GM11168 (cell line): Measurements from ENCODE around the gene MYH11.

Experiments used
- in situ Hi-C: fragments of 300-500 bp; cut with MboI; formaldehyde crosslinking; loops from one replicate; pipeline ENCODE4 v1.12.0; 2022; ENCODE audit warnings: low sequenced_read_pairs; ENCODE audit not compliant: unreplicated experiment

The MYH11 gene

DNA sequence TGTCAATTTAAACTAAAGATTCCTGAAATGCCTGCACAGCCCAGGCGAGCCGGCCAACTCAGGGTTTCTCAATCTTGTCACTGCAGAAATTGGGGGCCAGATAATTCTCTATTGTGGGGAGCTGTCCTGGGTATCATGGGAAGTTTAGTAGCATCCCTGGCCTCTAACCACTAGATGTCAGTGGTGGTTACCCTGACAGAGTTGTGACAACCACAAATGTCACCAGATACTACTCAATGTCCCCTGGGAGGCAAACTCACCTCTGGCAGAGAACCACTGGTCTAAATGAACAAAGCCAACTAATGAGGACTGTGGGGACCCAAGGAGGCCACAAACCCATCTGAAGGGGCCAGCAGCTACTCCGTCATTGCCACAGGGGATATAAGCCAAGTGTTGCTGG lies 90.9 kb downstream of the MYH11 start:
- in situ Hi-C loops, result no loop called here

GRCh38 chr16:15765116-15765515 lies 91.7 kb downstream of the MYH11 start:
- in situ Hi-C loops, result no loop called here

GRCh38 chr16:15764112-15764511 lies 92.7 kb downstream of the MYH11 start:
- in situ Hi-C loops, result no loop called here

- in situ Hi-C loops, result no loop called here
Observed at GRCh38 chr16:15760129-15760528, 96.7 kb downstream of the MYH11 start.

GRCh38 chr16:15759070-15759469 lies 97.8 kb downstream of the MYH11 start:
- in situ Hi-C loops, result no loop called here

- in situ Hi-C loops, result no loop called here
Observed at GRCh38 chr16:15757630-15758251, 99.1 kb downstream of the MYH11 start.

DNA sequence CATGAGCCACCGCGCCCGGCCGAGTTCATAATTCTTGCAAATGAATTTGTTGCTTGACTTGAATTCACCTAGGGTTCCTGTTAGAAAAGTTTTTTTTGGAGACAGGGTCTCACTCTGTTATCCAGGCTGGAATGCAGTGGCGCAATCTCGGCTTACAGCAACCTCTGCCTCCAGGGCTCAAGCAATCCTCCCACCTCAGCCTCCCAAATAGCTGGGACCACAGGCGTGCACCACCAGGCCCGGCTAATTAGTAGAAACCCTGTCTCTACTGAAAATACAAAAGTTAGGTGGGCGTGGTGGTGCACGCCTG lies 99.8 kb downstream of the MYH11 start:
- in situ Hi-C loops, result no loop called here

DNA sequence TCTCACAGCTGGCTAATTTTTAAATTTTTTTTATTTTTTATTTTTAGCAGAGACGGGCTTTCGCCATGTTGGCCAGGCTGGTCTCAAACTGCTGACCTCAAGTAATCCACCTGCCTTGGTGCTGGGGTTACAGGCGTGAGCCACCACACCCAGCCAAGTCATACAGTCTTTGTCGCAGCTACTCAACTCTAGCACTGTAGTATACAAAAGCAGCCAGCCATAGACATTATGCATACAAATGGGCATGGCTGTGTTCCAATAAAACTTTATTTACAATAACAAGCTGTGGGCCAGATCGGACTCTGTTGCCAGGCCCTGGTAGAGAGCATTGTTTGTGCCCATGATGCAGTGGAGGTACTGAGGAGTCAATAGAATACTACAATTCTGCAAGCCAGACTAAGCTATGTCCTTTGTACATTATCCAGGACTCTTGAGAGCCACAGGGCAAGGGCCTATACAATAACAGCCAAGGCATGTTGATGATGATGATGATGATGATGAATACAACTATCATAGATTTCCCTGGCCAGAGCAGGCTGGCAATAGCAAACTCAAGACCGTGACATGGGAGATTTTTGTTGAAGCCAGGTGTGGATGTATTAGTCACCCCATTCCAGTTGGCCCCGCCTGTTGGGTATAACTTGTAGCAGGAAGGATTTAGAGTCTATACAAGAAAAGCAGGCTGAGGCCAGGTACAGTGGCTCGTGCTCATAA lies 101.8 kb downstream of the MYH11 start:
- in situ Hi-C loops, result no loop called here

- in situ Hi-C loops, result no loop called here
Observed at GRCh38 chr16:15752717-15753488, 103.9 kb downstream of the MYH11 start.

DNA sequence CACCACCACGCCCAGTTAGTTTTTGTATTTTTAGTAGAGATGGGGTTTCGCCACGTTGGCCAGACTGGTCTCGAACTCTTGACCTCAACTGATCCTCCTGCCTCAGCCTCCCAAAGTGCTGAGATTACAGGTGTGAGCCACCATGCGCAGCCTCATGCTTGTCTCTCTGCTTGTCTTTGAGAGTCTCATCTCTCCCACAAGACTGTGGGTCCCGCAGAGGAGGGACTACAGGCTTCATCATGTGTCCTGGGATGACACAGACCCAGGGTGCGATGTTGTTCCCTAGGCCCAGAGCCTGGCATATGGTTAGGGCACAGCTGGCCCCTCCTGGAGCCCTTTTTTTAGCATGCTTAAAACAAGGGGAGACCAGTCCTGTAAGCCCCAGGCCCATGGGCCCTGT lies 104.9 kb downstream of the MYH11 start:
- in situ Hi-C loops, result no loop called here

DNA sequence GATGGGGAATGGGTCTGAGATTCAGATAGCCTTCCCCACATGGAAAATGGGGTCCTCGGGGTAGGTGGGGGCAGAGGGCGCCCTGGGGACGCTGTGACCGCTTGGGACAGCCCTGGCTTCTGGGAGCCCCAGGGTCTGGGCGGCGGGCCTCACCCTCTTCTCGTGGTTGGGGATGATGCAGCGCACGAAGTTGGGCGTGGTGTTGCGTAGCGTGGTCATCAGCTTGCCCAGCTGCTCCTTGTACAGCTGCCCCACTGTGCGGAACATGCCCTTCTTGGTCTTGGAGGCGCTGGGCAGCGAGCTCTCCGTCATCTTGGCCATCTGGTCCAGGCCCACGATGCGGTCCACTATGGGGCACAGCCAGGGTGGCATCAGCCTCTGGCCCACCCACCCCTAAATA lies 106.8 kb downstream of the MYH11 start:
- in situ Hi-C loops, result no loop called here

DNA sequence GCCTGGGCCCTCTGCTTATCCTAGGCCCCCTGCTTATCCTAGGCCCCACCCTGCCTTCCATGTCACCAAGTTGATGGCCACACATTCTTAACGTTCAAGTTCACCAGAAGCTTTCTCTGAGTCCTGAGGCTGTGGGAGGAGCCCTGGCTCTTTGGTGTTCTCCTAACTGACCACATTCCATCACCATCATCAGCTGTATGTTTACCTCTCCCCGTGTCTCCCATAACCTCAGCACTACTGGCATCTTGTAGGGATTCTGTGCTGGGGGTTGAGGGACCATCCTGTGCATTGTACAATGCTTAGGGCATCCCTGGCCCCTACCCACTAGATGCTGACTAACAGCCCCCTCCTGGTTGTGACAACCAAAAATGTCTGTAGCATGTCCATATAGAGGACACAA lies 107.5 kb downstream of the MYH11 start:
- in situ Hi-C loops, result no loop called here

GRCh38 chr16:15748654-15749053 lies 108.2 kb downstream of the MYH11 start:
- in situ Hi-C loops, result no loop called here

GRCh38 chr16:15747937-15748336 lies 108.9 kb downstream of the MYH11 start:
- in situ Hi-C loops, result no loop called here

DNA sequence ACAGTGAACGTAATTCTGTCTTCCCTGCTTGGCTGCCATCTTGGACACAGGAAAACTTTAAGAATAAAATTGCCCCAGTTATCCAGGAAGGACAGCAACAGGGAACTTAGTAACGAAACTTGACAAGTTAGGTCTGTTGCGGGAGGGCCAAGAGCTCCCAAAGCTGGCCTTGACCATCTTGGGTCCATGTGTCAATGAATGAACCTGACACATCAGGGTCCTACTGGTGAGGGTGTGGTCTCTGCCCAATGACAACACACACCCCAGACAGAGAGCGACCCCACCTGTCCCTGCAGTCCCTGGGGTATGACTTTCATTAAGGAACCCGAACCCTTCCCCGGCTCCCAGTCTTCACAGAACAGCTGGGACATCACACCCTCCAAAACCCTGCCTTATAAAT lies 110.5 kb downstream of the MYH11 start:
- in situ Hi-C loops, result no loop called here

- in situ Hi-C loops, result no loop called here
Observed at GRCh38 chr16:15743657-15744056, 113.2 kb downstream of the MYH11 start.

GRCh38 chr16:15742716-15743115 lies 114.1 kb downstream of the MYH11 start:
- in situ Hi-C loops, result no loop called here

DNA sequence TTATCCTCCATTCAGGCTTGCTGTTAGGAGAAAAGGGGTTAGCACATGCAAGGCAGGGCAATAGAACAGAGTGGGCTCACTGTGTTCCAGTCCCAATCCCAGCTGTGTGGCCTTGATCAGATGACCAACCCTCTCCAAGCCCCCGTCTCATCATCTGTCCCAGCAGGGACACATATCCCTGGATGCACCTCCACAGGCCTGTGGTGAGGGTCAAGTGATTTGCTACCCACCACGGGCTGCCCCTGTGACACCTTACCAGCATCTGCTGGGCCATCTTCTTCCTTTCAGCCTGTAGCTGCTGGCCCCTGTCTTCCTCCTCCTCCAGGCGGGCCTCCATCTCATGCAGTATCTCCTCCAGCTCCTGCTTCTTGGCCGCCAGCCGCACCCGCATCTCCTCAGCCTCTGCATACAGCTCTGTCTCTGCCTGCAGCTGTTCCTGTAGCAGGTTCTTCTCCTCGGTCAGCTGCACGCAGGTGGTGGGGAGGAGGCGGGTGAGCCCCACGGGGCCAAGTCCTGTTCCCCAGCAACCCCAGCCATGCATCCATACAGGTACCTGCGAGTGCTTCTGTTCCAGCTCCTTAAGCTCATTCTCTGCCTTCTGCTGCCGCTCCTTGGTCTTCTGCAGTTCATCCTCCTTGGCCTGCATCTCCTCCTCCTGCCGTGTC lies 115.5 kb downstream of the MYH11 start:
- in situ Hi-C loops, result no loop called here

DNA sequence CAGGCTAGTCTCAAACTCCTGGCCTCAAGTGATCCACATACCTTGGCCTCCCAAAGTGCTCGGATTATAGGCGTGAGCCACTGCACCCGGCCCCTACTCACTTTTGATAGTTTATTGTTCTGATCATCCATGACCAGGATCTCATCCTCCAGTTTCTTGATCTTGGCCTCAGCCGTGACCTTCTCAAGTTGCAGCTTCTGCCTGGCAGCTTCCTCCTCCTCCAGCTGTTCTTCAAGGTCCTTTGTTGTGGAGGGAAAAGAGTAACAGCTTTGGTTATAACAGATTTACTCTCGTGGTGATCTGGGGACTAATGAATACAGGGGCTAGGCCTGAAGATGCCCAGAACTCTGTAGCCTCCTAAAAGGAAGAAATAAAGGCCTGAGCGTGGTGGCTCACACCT lies 116.9 kb downstream of the MYH11 start:
- in situ Hi-C loops, result no loop called here

GRCh38 chr16:15739464-15739863 lies 117.4 kb downstream of the MYH11 start:
- in situ Hi-C loops, result no loop called here

DNA sequence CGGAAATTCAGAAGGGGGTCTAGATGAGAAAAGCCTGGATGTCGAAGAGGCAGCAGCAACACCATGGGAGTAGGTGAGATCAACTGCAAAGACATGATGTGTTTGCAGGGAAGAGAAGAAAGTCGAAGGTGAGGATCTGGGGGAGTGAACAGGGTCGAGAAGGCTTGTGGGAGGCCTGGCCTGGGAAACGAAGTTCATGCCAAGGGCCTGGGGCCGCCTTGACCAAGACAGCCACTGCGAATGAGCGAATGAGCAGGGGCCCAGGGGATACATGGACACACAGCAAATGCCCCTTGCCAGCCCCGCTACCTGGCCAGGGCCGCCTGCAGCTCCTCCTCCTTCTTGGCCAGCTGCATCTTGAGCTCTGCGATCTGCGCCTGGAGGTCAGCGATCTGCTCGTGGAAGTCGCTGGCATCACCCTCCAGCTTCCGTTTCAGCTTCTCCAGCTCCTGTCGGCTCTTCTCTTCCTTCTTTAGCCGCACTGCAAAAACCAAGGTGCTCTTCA lies 119.6 kb downstream of the MYH11 start:
- in situ Hi-C loops, result no loop called here
